Measurements from ENCODE around the gene KRTCAP2.

- no peak for TF ChIP-seq CTCF (IDR thresholded peaks at IDR 0.05; ENCODE audit: poor library complexity)
- no peak for TF ChIP-seq EZH2 (IDR thresholded peaks at IDR 0.05; ENCODE audit: borderline replicate concordance)
- TF ChIP-seq EZH2phosphoT487 (IDR thresholded peaks at IDR 0.05; ENCODE audit: low read depth, severe bottlenecking, unreplicated experiment) = no peak
Observed at GRCh38 chr1:155170806-155171205, 2.3 kb downstream of the KRTCAP2 start.

Measured in hepatocyte (in vitro differentiated cells).